WTC11 (cell line): ENCODE data around the gene GTSE1. TPM values are rescaled to one million over a fixed set of nuclear protein-coding genes. Genes with fewer than 3 reads are reported as not detected.

Experiments
- ATAC-seq: fragments of 200-7000 bp; cut with Tn5 transposase; 2 replicates; pipeline ENCODE4 v1.10.0; 2021; ENCODE audit warnings: mild to moderate bottlenecking, moderate library complexity
- CTCF ChIA-PET: fragments of 300-600 bp; sonication (Branson Sonifier 250); formaldehyde crosslinking; loops from one replicate; lab custom pipeline; 2021; ENCODE audit warnings: antibody characterized with exemption; lab: Charles Lee
- POLR2A ChIA-PET: fragments of 350-600 bp; sonication (Branson Sonifier 250); formaldehyde crosslinking; loops from one replicate; lab custom pipeline; 2021; ENCODE audit warnings: antibody characterized with exemption; lab: Charles Lee
- DNase-seq: peaks from one replicate; pipeline ENCODE4 v3.0.0; 2021; ENCODE audit warnings: low spot score
- H3K27ac Mint-ChIP-seq: 2 replicates; pipeline ENCODE4 v1.8.0; 2021; ENCODE audit warnings: mixed read lengths
- H3K27me3 Mint-ChIP-seq: 2 replicates; pipeline ENCODE4 v1.8.0; 2021; ENCODE audit warnings: low read depth, mild to moderate bottlenecking, moderate library complexity, mixed read lengths
- H3K36me3 Mint-ChIP-seq: 2 replicates; pipeline ENCODE4 v1.8.0; 2021; ENCODE audit warnings: mixed read lengths
- H3K4me1 Mint-ChIP-seq: 2 replicates; pipeline ENCODE4 v1.8.0; 2022; ENCODE audit warnings: mixed read lengths
- H3K4me3 Mint-ChIP-seq: 2 replicates; pipeline ENCODE4 v1.8.0; 2021; ENCODE audit warnings: mild to moderate bottlenecking, moderate library complexity, mixed read lengths
- H3K9me3 Mint-ChIP-seq: 2 replicates; pipeline ENCODE4 v1.8.0; 2021; ENCODE audit warnings: mixed read lengths
- ATF6 ChIP-seq: sonication (generic); formaldehyde crosslinking; IDR thresholded peaks from 2 replicates; pipeline ENCODE4 v1.8.1; 2023; ENCODE audit warnings: mild to moderate bottlenecking, missing genetic modification reagents
- CREM ChIP-seq: sonication (generic); formaldehyde crosslinking; IDR thresholded peaks from 2 replicates; pipeline ENCODE4 v1.8.1; 2022; ENCODE audit warnings: mild to moderate bottlenecking, missing genetic modification reagents, moderate library complexity
- FOXJ3 ChIP-seq: sonication (generic); formaldehyde crosslinking; IDR thresholded peaks from 2 replicates; pipeline ENCODE4 v1.9.0; 2021; ENCODE audit warnings: missing genetic modification reagents, mild to moderate bottlenecking, borderline replicate concordance
- GTF2I ChIP-seq: fragments of 250-450 bp; sonication (Bioruptor Pico); conservative IDR thresholded peaks from 2 replicates; pipeline ENCODE4 v1.4.0; 2021; ENCODE audit warnings: mild to moderate bottlenecking
- ZBTB43 ChIP-seq: sonication (generic); formaldehyde crosslinking; IDR thresholded peaks from 2 replicates; pipeline ENCODE4 v1.8.1; 2023; ENCODE audit warnings: mild to moderate bottlenecking, missing genetic modification reagents
- ZNF263 ChIP-seq: sonication (generic); formaldehyde crosslinking; IDR thresholded peaks from 2 replicates; pipeline ENCODE4 v1.8.1; 2022; ENCODE audit warnings: low read depth, mild to moderate bottlenecking, moderate library complexity, missing genetic modification reagents
- ZNF671 ChIP-seq: fragments of 250-450 bp; sonication (Bioruptor Pico); IDR thresholded peaks from 2 replicates; pipeline ENCODE4 v1.8.0; 2021; ENCODE audit warnings: mild to moderate bottlenecking
- total RNA-seq: library from RNA; stranded (reverse); gene quantifications from 3 replicates; pipeline ENCODE4 v1.2.3, GENCODE V29; 2021
- TF ChIP-seq, protein P1 (sequence below): fragments of 250-450 bp; sonication (Bioruptor Pico); IDR thresholded peaks from 2 replicates; pipeline ENCODE4 v2.1.2; 2022; ENCODE audit warnings: mild to moderate bottlenecking, moderate library complexity
- TF ChIP-seq, protein P2 (sequence below): sonication (generic); formaldehyde crosslinking; IDR thresholded peaks from 2 replicates; pipeline ENCODE4 v1.8.0; 2022; ENCODE audit warnings: mild to moderate bottlenecking, missing genetic modification reagents

The GTSE1 gene
- total RNA-seq, 1 experiment from 2014 or later, result 56.1 TPM

- TF ChIP-seq, protein P1, sequence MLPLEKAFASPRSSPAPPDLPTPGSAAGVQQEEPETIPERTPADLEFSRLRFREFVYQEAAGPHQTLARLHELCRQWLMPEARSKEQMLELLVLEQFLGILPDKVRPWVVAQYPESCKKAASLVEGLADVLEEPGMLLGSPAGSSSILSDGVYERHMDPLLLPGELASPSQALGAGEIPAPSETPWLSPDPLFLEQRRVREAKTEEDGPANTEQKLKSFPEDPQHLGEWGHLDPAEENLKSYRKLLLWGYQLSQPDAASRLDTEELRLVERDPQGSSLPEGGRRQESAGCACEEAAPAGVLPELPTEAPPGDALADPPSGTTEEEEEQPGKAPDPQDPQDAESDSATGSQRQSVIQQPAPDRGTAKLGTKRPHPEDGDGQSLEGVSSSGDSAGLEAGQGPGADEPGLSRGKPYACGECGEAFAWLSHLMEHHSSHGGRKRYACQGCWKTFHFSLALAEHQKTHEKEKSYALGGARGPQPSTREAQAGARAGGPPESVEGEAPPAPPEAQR (CRISPR knock-in tag), result no peak
- ATAC-seq (no peak), DNase-seq (no peak)
- Mint-ChIP-seq H3K9me3 (peaks cover 7% of the 10 kb centered on the region; the same call in 1 of the 2 replicates), H3K4me3 (no peak overlapping the region), H3K36me3 (peaks cover 31% of the 10 kb centered on the region), H3K4me1 (no peaks in the 10 kb centered on the region), H3K27ac (no peak overlapping the region), H3K27me3 (no peaks in the 10 kb centered on the region)
- ChIA-PET CTCF (interaction anchor here (0.6 to 2.5 kb wide), 10 partner anchors 11 to 350 kb away, joined by 3 to 34 read pairs (median 4); no protein-coding TSS in a partner anchor), POLR2A (interaction anchor here (1.4 kb wide), 1 partner anchor 12 kb away, joined by 4 read pairs; no protein-coding TSS in a partner anchor)
These were observed 59.4 kb downstream of the GTSE1 start for GRCh38 chr22:46355996-46356471.

DNA sequence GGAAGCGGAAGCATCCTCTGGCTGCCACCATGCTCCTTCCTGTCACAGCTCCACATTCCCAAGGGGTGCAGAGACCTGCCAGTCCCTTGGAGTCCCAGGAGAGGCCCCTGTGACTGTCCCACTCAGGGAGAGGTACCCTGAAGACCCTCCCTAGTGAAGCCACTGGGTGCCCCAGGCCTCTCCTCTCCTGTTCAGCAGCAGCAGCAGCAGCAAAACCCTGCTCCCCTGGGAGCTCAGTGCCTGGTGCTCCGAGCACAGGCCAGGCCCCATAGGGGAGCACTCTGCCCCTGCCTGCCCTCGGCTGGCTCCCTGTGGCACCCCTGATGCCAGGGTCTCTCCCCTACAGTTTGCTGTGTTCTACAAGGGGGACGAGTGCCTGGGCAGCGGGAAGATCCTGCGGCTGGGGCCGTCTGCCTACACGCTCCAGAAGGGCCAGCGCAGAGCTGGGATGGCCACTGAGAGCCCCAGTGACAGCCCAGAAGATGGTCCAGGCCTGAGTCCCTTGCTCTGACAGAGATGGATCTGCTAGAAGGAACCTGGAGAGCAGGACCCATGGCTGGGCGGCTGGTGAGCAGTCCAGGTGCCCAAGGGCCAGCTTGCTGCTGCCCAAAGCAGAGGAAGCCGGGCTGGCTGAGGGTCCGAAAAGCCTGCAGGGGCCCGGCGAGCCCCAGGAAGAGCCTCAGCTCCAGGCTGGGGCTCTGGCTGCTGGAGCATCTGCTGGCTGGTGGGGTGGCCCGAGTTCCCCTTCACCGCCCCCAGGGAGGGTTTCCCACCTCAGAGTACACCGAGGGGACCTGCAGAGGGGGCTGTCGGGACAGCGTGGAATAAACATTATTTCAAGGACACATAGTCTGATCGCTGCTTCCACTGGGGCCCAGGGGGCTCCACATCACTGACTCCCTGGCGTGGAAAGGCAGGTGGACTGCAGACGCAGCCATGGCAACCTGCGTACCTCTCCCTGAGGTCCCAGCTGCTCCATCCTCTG is 60.1 kb downstream of the GTSE1 start:
- CTCF ChIA-PET, result interaction anchor here (0.8 to 2.5 kb wide), 3 partner anchors 10 to 186 kb away, joined by 5 to 34 read pairs (median 22); no protein-coding TSS in a partner anchor
- no peak for ATAC-seq

DNA sequence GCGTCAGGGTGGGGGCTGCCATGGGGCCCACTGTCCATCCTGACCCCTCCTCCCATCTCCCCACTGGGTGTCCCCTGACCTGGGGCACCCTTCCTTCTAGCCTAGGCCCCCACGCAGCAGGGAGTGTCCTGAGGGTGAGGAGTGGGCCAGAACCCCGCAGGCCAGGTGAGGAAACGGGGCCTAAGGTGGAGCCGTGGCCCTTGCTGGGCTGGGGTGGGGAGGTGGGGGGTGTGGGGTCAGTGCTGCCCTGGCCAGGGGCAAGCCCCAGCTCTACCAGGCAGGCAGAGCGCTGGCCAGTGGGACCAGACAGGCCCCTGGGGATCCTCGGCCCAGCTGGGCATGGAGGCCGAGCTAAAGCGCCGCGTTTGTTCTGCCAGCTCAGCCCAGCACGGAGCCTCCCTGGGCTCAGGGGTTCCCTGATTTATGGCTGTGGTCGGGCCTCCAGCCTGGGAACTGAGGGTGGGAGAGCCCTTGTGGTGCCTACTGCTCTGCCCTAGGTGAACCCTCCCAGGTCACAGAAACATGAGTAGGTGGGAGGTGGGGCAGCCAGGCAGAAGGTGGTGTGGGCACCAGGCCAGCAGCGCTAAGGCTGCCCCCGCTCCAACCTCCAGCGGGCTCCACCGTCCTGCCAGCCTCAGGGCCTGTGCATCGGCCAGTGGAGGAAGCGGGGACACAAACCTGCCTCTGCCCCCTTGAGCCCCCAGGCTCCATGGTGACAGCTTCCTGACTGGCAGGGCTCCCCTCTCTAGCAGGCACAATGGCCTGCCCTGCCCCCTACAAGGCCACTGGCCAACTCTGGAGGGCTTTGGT is 61.2 kb downstream of the GTSE1 start:
- H3K36me3 Mint-ChIP-seq, result peaks cover 24% of the 10 kb centered on the region
- H3K9me3 Mint-ChIP-seq, result peaks cover 7% of the 10 kb centered on the region; the same call in 1 of the 2 replicates
- CTCF ChIA-PET, result interaction anchor here (1.9 to 2.4 kb wide), 2 partner anchors 10 to 184 kb away, joined by 9 to 22 read pairs; no protein-coding TSS in a partner anchor
- H3K27ac Mint-ChIP-seq, result no peak overlapping the region; the same call in 1 of the 2 replicates
- H3K4me3 Mint-ChIP-seq, result no peak overlapping the region
- H3K27me3 Mint-ChIP-seq, result no peaks in the 10 kb centered on the region
- TF ChIP-seq, protein P2, sequence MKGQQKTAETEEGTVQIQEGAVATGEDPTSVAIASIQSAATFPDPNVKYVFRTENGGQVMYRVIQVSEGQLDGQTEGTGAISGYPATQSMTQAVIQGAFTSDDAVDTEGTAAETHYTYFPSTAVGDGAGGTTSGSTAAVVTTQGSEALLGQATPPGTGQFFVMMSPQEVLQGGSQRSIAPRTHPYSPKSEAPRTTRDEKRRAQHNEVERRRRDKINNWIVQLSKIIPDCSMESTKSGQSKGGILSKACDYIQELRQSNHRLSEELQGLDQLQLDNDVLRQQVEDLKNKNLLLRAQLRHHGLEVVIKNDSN, result no peak
- TF ChIP-seq ATF6, result no peak
- TF ChIP-seq ZNF671 (CRISPR knock-in tag), result no peak
- no peak for ATAC-seq
- POLR2A ChIA-PET, result no interaction called here
- no peaks in the 10 kb centered on the region for H3K4me1 Mint-ChIP-seq
- no peak for DNase-seq

More for the DNA sequence above, 60.1 kb downstream of the GTSE1 start:
- Mint-ChIP-seq H3K4me1 (no peaks in the 10 kb centered on the region), H3K27me3 (no peaks in the 10 kb centered on the region), H3K27ac (no peak overlapping the region; the same call in 1 of the 2 replicates), H3K9me3 (peaks cover 7% of the 10 kb centered on the region; the same call in 1 of the 2 replicates), H3K36me3 (peaks cover 34% of the 10 kb centered on the region), H3K4me3 (no peak overlapping the region)
- TF ChIP-seq FOXJ3, result no peak
- TF ChIP-seq ZBTB43 (CRISPR knock-in tag), result no peak
- no peak for TF ChIP-seq CREM (CRISPR knock-in tag)
- no peak for TF ChIP-seq ZNF263
- no peak for TF ChIP-seq GTF2I (CRISPR knock-in tag)
- DNase-seq, result no peak
- POLR2A ChIA-PET, result interaction anchor here (1.4 kb wide), 1 partner anchor 11 kb away, joined by 4 read pairs; no protein-coding TSS in a partner anchor
